B cell (primary cell): Measurements from ENCODE around the gene ZFP28.

Source experiments
- EZH2 ChIP-seq: IDR thresholded peaks from 2 replicates; pipeline ENCODE4 v1.6.1; 2012; ENCODE audit warnings: borderline replicate concordance, low read depth, mild to moderate bottlenecking, moderate library complexity, low read length; ENCODE audit not compliant: insufficient read depth, poor library complexity, severe bottlenecking
- TF ChIP-seq, protein P1 (sequence below): fragments of 200-600 bp; IDR thresholded peaks from one replicate; pipeline ENCODE4 v1.8.0; 2022; ENCODE audit warnings: antibody characterized with exemption, mild to moderate bottlenecking

DNA sequence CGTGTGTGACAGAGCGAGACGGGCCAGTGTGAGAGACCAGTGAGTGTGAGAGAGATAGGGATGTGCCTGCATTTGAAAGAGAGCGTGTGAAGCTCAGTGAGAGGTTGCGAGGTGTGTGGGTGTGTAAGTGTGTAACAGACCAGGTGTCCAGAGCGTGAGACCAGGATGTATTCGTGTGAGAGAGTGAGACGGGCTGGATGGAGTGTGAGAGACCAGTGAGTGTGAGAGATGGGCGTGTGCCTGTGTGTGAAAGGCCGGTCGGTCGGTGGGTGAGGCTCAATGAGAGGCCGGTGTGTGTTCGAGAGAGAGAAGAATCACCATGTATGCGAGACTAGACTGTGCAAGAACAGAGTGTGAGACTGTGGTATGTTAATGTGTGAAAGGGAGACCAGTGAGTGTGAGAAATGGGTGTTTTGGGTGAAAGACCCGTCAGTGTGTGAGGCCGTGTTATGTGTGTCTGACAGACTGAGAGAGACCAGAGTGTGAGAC lies 30.4 kb upstream of the ZFP28 start:
- TF ChIP-seq, protein P1, sequence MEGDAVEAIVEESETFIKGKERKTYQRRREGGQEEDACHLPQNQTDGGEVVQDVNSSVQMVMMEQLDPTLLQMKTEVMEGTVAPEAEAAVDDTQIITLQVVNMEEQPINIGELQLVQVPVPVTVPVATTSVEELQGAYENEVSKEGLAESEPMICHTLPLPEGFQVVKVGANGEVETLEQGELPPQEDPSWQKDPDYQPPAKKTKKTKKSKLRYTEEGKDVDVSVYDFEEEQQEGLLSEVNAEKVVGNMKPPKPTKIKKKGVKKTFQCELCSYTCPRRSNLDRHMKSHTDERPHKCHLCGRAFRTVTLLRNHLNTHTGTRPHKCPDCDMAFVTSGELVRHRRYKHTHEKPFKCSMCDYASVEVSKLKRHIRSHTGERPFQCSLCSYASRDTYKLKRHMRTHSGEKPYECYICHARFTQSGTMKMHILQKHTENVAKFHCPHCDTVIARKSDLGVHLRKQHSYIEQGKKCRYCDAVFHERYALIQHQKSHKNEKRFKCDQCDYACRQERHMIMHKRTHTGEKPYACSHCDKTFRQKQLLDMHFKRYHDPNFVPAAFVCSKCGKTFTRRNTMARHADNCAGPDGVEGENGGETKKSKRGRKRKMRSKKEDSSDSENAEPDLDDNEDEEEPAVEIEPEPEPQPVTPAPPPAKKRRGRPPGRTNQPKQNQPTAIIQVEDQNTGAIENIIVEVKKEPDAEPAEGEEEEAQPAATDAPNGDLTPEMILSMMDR = no peak
- no peak for TF ChIP-seq EZH2
